HG03060 (cell line): Measurements from ENCODE around the gene LCN12.
"Not testable (repeated sequence)": the region's sequence is repeated elsewhere in the genome, so short reads cannot be mapped to it uniquely, and the experiment has no call there.

ENCODE experiments used
- ATAC-seq: cut with Tn5 transposase; IDR thresholded peaks from one replicate; pipeline ENCODE4 v1.9.1; 2021; ENCODE audit warnings: low read depth, moderate number of reproducible peaks; ENCODE audit not compliant: unreplicated experiment

Gene LCN12

DNA sequence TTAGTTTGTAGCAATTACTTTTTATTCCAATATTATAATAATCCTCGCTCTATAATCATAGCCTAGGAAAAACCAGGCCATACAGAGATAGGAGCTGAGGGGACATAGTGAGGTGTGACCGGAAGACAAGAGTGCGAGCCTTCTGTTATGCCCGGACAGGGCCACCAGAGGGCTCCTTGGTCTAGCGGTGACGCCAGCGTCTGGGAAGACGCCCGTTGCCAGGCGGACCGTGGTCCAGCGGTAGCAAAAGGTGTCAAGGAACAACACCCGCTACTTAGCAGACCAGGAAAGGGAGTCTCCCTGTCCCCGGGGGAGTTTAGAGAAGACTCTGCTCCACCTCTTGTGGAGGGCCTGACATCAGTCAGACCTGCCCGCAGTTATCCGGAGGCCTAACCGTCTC lies 52.2 kb downstream of the LCN12 start:
- ATAC-seq, result not testable (repeated sequence)
